Lower leg skin (tissue), 4 donors: ENCODE results near the gene DMAC1. TPM values are rescaled to one million over a fixed set of nuclear protein-coding genes. Genes with fewer than 3 reads are reported as not detected.

Experiments
- DNase-seq, 2 donors: peaks; one replicate each; pipeline ENCODE4 v3.0.0-alpha.2; 2019; ENCODE audit warnings: low spot score in 2 of 2
- H3K4me3 ChIP-seq: fragments of 200-600 bp; sonication (generic); 2 replicates; pipeline ENCODE4 v1.5.1; 2017; ENCODE audit warnings: mild to moderate bottlenecking, low read depth; ENCODE audit not compliant: poor library complexity, severe bottlenecking
- POLR2A ChIP-seq, 2 donors: fragments of 450-650 bp; IDR thresholded peaks; one replicate each; pipeline ENCODE4 v1.6.1; 2016 to 2017; ENCODE audit warnings: antibody characterized with exemption in 2 of 2, mild to moderate bottlenecking in 1 of 2, moderate library complexity in 1 of 2
- WGBS, 2 donors: methylation state at CpG; one replicate each; pipeline ENCODE4 v1.1.5; 2018; 5-methylcytosine and 5-hydroxymethylcytosine counted together
- intact Hi-C: fragments of 100-400 bp; cut with DNase I; formaldehyde crosslinking; loops from one replicate; pipeline ENCODE4 v1.15.0; 2023; ENCODE audit warnings: low total_unique reads
- total RNA-seq, 4 donors: library from RNA; depleted of rRNA; stranded (reverse); fragments of >200 nt; gene quantifications; one replicate each; pipeline ENCODE4 v1.1.0, GENCODE V29; 2016
- TF ChIP-seq, protein P1 (sequence below), 3 donors: fragments of 450-650 bp; IDR thresholded peaks; one replicate each; pipeline ENCODE4 v1.5.1; 2016; ENCODE audit warnings: antibody characterized with exemption in 3 of 3, mild to moderate bottlenecking in 3 of 3, moderate library complexity in 2 of 3

DMAC1 gene
- total RNA-seq, 4 donors from 2014 or later = 9.2 to 12.3 (median 11.1) TPM

DNA sequence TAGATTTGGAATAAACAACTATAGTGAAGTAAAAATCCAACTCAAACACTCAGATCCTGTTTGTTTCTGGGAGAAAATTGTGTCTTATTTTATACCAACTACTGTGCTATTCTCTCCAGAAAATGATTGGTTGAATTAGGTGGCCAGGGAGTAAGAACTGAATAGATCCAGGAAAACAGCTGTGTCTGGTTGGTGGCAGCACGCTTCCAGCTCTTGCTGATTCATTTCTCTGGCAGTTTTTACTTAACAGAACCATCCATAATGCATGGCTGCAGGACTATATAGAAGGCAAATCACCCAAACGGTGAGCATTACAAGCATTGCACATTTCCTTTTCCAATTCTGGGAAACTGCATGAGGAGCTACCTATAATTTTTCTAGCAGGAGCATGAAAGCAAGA, 29.5 kb downstream of the DMAC1 start:
- intact Hi-C loops = no loop called here
- no peak overlapping the region for H3K4me3 ChIP-seq
- DNase-seq = no peak
- TF ChIP-seq POLR2A (IDR thresholded peaks at IDR 0.05) = no peak
- WGBS, 2 donors = 31 to 53% methylated on average over 2 of the region's 2 CpGs

DNA sequence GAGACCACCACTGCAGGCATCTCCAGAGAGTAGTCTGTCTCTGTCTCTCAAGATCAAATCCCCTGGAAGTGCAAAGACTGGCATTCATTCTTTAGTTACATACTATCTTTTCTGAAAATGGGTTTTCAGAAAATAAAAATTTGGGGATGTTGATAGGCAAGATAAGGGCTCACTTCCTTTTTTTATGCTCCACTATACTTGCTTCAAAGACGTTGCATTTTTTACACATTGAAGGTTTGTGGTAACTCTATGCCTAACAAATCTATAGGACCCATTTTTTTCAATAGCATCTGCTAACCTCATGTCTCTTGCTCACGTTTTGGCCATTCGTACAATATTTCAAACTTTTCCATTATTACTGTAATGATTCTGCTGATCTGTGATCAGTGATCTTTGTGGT, 37.0 kb downstream of the DMAC1 start:
- intact Hi-C loops = no loop called here
- WGBS, 2 donors = 54 to 62% methylated on average over 3 of the region's 3 CpGs
- no peak for TF ChIP-seq POLR2A (IDR thresholded peaks at IDR 0.05)
- TF ChIP-seq, protein P1, sequence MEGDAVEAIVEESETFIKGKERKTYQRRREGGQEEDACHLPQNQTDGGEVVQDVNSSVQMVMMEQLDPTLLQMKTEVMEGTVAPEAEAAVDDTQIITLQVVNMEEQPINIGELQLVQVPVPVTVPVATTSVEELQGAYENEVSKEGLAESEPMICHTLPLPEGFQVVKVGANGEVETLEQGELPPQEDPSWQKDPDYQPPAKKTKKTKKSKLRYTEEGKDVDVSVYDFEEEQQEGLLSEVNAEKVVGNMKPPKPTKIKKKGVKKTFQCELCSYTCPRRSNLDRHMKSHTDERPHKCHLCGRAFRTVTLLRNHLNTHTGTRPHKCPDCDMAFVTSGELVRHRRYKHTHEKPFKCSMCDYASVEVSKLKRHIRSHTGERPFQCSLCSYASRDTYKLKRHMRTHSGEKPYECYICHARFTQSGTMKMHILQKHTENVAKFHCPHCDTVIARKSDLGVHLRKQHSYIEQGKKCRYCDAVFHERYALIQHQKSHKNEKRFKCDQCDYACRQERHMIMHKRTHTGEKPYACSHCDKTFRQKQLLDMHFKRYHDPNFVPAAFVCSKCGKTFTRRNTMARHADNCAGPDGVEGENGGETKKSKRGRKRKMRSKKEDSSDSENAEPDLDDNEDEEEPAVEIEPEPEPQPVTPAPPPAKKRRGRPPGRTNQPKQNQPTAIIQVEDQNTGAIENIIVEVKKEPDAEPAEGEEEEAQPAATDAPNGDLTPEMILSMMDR (IDR thresholded peaks at IDR 0.05) = no peak
- DNase-seq = no peak
- H3K4me3 ChIP-seq = no peak overlapping the region

DNA sequence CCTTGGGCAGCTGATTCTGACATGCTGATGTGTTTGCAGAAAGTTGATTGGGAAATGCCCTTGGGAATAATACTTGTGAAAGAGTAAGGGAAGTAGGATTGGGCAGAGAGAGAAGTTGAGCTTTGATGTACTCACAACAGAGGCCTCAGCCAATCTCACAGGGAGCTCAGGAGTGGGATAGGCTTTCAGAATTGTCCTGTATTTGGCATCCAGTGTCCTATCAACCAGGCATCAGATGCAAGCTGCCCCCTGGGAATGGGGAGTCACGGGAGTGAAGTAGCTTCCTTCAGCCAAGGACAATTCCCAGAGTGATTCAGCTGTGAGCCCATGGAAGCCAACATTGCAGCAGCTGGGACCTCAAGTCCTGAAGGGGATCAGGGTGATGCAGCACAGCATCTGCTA, 39.6 kb downstream of the DMAC1 start:
- H3K4me3 ChIP-seq = no peak overlapping the region
- intact Hi-C loops = no loop called here
- no peak for DNase-seq
- no peak for TF ChIP-seq POLR2A (IDR thresholded peaks at IDR 0.05)
- 43 to 62% methylated on average over 1 of the region's 1 CpG for WGBS, 2 donors

DNA sequence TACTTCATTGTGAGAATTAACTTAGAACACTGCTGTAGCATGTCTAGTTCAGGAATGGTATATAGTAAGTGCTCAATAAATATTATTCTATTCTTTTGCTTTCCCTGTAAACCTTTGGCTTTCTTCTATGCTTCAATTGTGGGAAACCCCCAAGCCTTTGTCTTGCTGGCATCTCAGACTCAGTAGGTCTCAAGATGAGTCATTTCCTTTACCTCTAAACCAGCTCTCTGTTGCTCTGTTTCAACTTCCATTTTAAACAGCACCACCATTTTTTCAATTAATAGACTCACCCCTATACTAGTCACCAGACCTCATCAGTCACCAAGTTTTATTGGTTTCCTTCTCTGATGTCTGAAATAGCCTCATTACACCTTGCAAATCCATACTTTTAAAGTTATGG, 43.5 kb downstream of the DMAC1 start:
- TF ChIP-seq, protein P1 (IDR thresholded peaks at IDR 0.05) = no peak
- no peak for TF ChIP-seq POLR2A (IDR thresholded peaks at IDR 0.05)
- intact Hi-C loops = no loop called here
- H3K4me3 ChIP-seq = no peak overlapping the region
- DNase-seq = no peak

- no peak overlapping the region for H3K4me3 ChIP-seq
- WGBS, 2 donors = 70 to 80% methylated on average over 2 of the region's 2 CpGs
- DNase-seq = no peak
- intact Hi-C loops = no loop called here
- no peak for TF ChIP-seq POLR2A (IDR thresholded peaks at IDR 0.05)
- TF ChIP-seq, protein P1 (IDR thresholded peaks at IDR 0.05) = no peak
Measured at GRCh38 chr9:7752481-7752880, 47.1 kb downstream of the DMAC1 start.
